A673 (cell line): Measurements from ENCODE around the gene EPSTI1. TPM values are rescaled to one million over a fixed set of nuclear protein-coding genes. Genes with fewer than 3 reads are reported as not detected.

Experiments
- BruUV-seq: library from RNA; stranded (reverse); fragments of 400-500 nt; replicated peaks from 2 replicates; lab custom pipeline; 2021; lab: Mats Ljungman, UMichigan
- CTCF ChIA-PET: fragments of 300-600 bp; sonication (Branson Sonifier 250); formaldehyde crosslinking; loops from one replicate; lab custom pipeline; 2022; ENCODE audit warnings: antibody characterized with exemption; lab: Charles Lee
- POLR2A ChIA-PET: fragments of 300-600 bp; sonication (Branson Sonifier 250); formaldehyde crosslinking; loops from one replicate; lab custom pipeline; 2022; ENCODE audit warnings: antibody characterized with exemption; ENCODE audit not compliant: low non-redundant PET; lab: Charles Lee
- DNase-seq: peaks from one replicate; pipeline ENCODE4 v3.0.0-alpha.2; 2015; ENCODE audit warnings: low spot score
- H3K27ac ChIP-seq: fragments of 200-600 bp; sonication (generic); 2 replicates; pipeline ENCODE4 v1.5.1; 2016; ENCODE audit warnings: mixed run types, low read depth, mild to moderate bottlenecking, mixed read lengths, antibody characterized with exemption, low read length; ENCODE audit not compliant: poor library complexity, severe bottlenecking
- H3K27me3 ChIP-seq: fragments of 200-600 bp; sonication (generic); replicated peaks from 2 replicates; pipeline ENCODE4 v1.6.1; 2017; ENCODE audit warnings: mixed run types, low read depth, mild to moderate bottlenecking, mixed read lengths, antibody characterized with exemption, low read length; ENCODE audit not compliant: insufficient read depth, poor library complexity
- H3K36me3 ChIP-seq: fragments of 200-600 bp; sonication (generic); 2 replicates; pipeline ENCODE4 v1.6.1; 2016; ENCODE audit warnings: mixed run types, mild to moderate bottlenecking, mixed read lengths, antibody characterized with exemption, low read length; ENCODE audit not compliant: insufficient read depth, poor library complexity, severe bottlenecking
- H3K4me1 ChIP-seq: fragments of 200-600 bp; sonication (generic); 2 replicates; pipeline ENCODE4 v1.6.1; 2017; ENCODE audit warnings: mixed run types, mild to moderate bottlenecking, mixed read lengths, antibody characterized with exemption, low read length; ENCODE audit not compliant: insufficient read depth, poor library complexity, severe bottlenecking
- H3K4me3 ChIP-seq: fragments of 200-600 bp; sonication (generic); 2 replicates; pipeline ENCODE4 v1.5.1; 2016; ENCODE audit warnings: low read depth, mixed run types, mild to moderate bottlenecking, mixed read lengths, low read length; ENCODE audit not compliant: poor library complexity, severe bottlenecking
- H3K9me3 ChIP-seq: fragments of 200-600 bp; sonication (generic); 2 replicates; pipeline ENCODE4 v1.6.1; 2016; ENCODE audit warnings: mixed run types, low read depth, mild to moderate bottlenecking, mixed read lengths, antibody characterized with exemption, low read length; ENCODE audit not compliant: poor library complexity, severe bottlenecking
- CTCF ChIP-seq: fragments of 300-800, 200-600 bp; sonication (generic); conservative IDR thresholded peaks from 2 replicates; pipeline ENCODE4 v1.5.1; 2017; ENCODE audit warnings: low read depth, mild to moderate bottlenecking, antibody characterized with exemption, low read length, moderate library complexity, mixed read lengths
- EZH2 ChIP-seq: fragments of 200-600 bp; sonication (generic); IDR thresholded peaks from 2 replicates; pipeline ENCODE4 v1.6.1; 2017; ENCODE audit warnings: borderline replicate concordance, low read depth, mild to moderate bottlenecking, mixed read lengths, antibody characterized with exemption, low read length; ENCODE audit not compliant: poor library complexity, severe bottlenecking
- intact Hi-C: fragments of 100-400 bp; cut with micrococcal nuclease; formaldehyde crosslinking; loops from one replicate; pipeline ENCODE4 v1.10.0; 2022; ENCODE audit not compliant: unreplicated experiment
- total RNA-seq: library from RNA; stranded (reverse); gene quantifications from 2 replicates; pipeline ENCODE4 v1.2.3, GENCODE V29; 2021

The EPSTI1 gene
- total RNA-seq, 1 experiment from 2014 or later: not detected

GRCh38 chr13:42892760-42893159, 99.3 kb downstream of the EPSTI1 start:
- Histone ChIP-seq H3K4me3 (no peak overlapping the region), H3K9me3 (no peaks in the 10 kb centered on the region), H3K27ac (no peak overlapping the region), H3K36me3 (no peaks in the 10 kb centered on the region), H3K27me3 (no peaks in the 10 kb centered on the region), H3K4me1 (no peaks in the 10 kb centered on the region)
- DNase-seq: no peak
- TF ChIP-seq EZH2 (no peak), CTCF (no peak)
- ChIA-PET CTCF (no interaction called here), POLR2A (no interaction called here)
- BruUV-seq: no TSS peak
- intact Hi-C loops: no loop called here

- intact Hi-C loops: no loop called here
- ChIA-PET POLR2A (no interaction called here), CTCF (no interaction called here)
- BruUV-seq: no TSS peak
- TF ChIP-seq CTCF (no peak), EZH2 (no peak)
- Histone ChIP-seq H3K27me3 (no peaks in the 10 kb centered on the region), H3K9me3 (no peaks in the 10 kb centered on the region), H3K4me3 (no peak overlapping the region), H3K36me3 (no peaks in the 10 kb centered on the region), H3K4me1 (no peaks in the 10 kb centered on the region), H3K27ac (no peak overlapping the region)
- DNase-seq: no peak
Observed at GRCh38 chr13:42891591-42891990, 100.5 kb downstream of the EPSTI1 start.

GRCh38 chr13:42885325-42885724, 106.7 kb downstream of the EPSTI1 start:
- intact Hi-C loops: loop anchor here (2.0 kb wide), 1 partner anchor 27 kb away; no protein-coding TSS in a partner anchor
- no peak for DNase-seq
- TF ChIP-seq CTCF (no peak), EZH2 (no peak)
- no peak overlapping the region for H3K27ac ChIP-seq
- no peaks in the 10 kb centered on the region for H3K4me1 ChIP-seq
- H3K27me3 ChIP-seq: no peaks in the 10 kb centered on the region
- no peak overlapping the region for H3K4me3 ChIP-seq
- ChIA-PET POLR2A (no interaction called here), CTCF (no interaction called here)
- no peaks in the 10 kb centered on the region for H3K9me3 ChIP-seq
- H3K36me3 ChIP-seq: no peaks in the 10 kb centered on the region
- no TSS peak for BruUV-seq
